ENCODE results near the gene NEU1. TPM values are rescaled to one million over a fixed set of nuclear protein-coding genes. Genes with fewer than 3 reads are reported as not detected.

NEU1 gene
- polyA plus RNA-seq, 3 donors from 2014 or later, result 37.5 to 44.9 (median 40.5) TPM

Other genes starting within 250 kb of the NEU1 start
- 10 to 100 TPM in 2 of 3 donors, 1 to 10 TPM in 1; 6.6 to 44.1 (median 40.3) TPM for gene AIF1, start 247.6 kb downstream of the NEU1 start, polyA plus RNA-seq
- gene PRRC2A, start 242.1 kb downstream of the NEU1 start, polyA plus RNA-seq, result 10 to 100 TPM in 1 of 3 donors, 1 to 10 TPM in 1, not detected in 1; 2.3 to 13.4 TPM
- 10 to 100 TPM in 2 of 3 donors, 1 to 10 TPM in 1; 8.5 to 22.7 (median 16.2) TPM for gene BAG6, start 210.2 kb downstream of the NEU1 start, polyA plus RNA-seq
- 1 to 10 TPM; 1.8 to 5.7 (median 3.9) TPM for gene APOM, start 206.9 kb downstream of the NEU1 start, polyA plus RNA-seq
- 10 to 100 TPM; 23.6 to 41.6 (median 26.3) TPM for gene C6orf47, start 202.0 kb downstream of the NEU1 start, polyA plus RNA-seq
- gene GPANK1, start 197.8 kb downstream of the NEU1 start, polyA plus RNA-seq, result 10 to 100 TPM; 17.2 to 29.3 (median 22.9) TPM
- 100 to 1,000 TPM; 253 to 291 (median 289) TPM for gene CSNK2B, start 196.7 kb downstream of the NEU1 start, polyA plus RNA-seq
- 1 to 10 TPM in 1 of 3 donors, under 1 TPM in 2; 0.44 to 1.8 (median 0.47) TPM for gene LY6G5B, start 192.8 kb downstream of the NEU1 start, polyA plus RNA-seq
- 1 to 10 TPM; 4.6 to 9.7 (median 6.1) TPM for gene LY6G5C, start 181.8 kb downstream of the NEU1 start, polyA plus RNA-seq
- 10 to 100 TPM; 43.6 to 53.7 (median 47.0) TPM for gene ABHD16A, start 159.5 kb downstream of the NEU1 start, polyA plus RNA-seq
- gene LY6G6F, start 156.0 kb downstream of the NEU1 start, polyA plus RNA-seq, result 1 to 10 TPM in 1 of 3 donors, not detected in 2; 2.5 TPM
- gene LY6G6D, start 147.5 kb downstream of the NEU1 start, polyA plus RNA-seq, result not detected
- not detected for gene LY6G6C, start 141.1 kb downstream of the NEU1 start, polyA plus RNA-seq
- gene MPIG6B, start 139.4 kb downstream of the NEU1 start, polyA plus RNA-seq, result 10 to 100 TPM in 1 of 3 donors, 1 to 10 TPM in 2; 2.6 to 10.9 (median 6.3) TPM
- gene DDAH2, start 133.5 kb downstream of the NEU1 start, polyA plus RNA-seq, result 100 to 1,000 TPM in 1 of 3 donors, 10 to 100 TPM in 2; 58.5 to 112 (median 74.9) TPM
- 1,000 to 10,000 TPM; 1,179 to 1,674 (median 1,350) TPM for gene CLIC1, start 126.3 kb downstream of the NEU1 start, polyA plus RNA-seq
- 1 to 10 TPM in 2 of 3 donors, not detected in 1; 2.1 to 2.5 TPM for gene MSH5, start 122.8 kb downstream of the NEU1 start, polyA plus RNA-seq
- not detected for gene SAPCD1, start 100.2 kb downstream of the NEU1 start, polyA plus RNA-seq
- 1 to 10 TPM in 1 of 3 donors, under 1 TPM in 2; 0.21 to 1.8 (median 0.93) TPM for gene VWA7, start 85.5 kb downstream of the NEU1 start, polyA plus RNA-seq
- gene VARS1, start 67.1 kb downstream of the NEU1 start, polyA plus RNA-seq, result 10 to 100 TPM; 26.5 to 44.6 (median 28.8) TPM
- 10 to 100 TPM; 77.7 to 97.1 (median 94.6) TPM for gene LSM2, start 55.9 kb downstream of the NEU1 start, polyA plus RNA-seq
- gene HSPA1L, start 47.5 kb downstream of the NEU1 start, polyA plus RNA-seq, result 1 to 10 TPM in 2 of 3 donors, under 1 TPM in 1; 0.70 to 3.8 (median 2.4) TPM
- gene HSPA1A, start 47.3 kb downstream of the NEU1 start, polyA plus RNA-seq, result 10 to 100 TPM in 2 of 3 donors, 1 to 10 TPM in 1; 9.7 to 81.3 (median 22.5) TPM
- 1 to 10 TPM; 1.5 to 3.2 (median 1.9) TPM for gene HSPA1B, start 35.1 kb downstream of the NEU1 start, polyA plus RNA-seq
- not detected for gene SLC44A4, start 16.2 kb upstream of the NEU1 start, polyA plus RNA-seq
- gene EHMT2, start 34.9 kb upstream of the NEU1 start, polyA plus RNA-seq, result 10 to 100 TPM; 18.8 to 52.1 (median 21.5) TPM
- gene ZBTB12, start 39.3 kb upstream of the NEU1 start, polyA plus RNA-seq, result not detected
- gene C2, start 64.9 kb upstream of the NEU1 start, polyA plus RNA-seq, result under 1 TPM in 1 of 3 donors, not detected in 2; 0.74 TPM
- gene CFB, start 83.3 kb upstream of the NEU1 start, polyA plus RNA-seq, result under 1 TPM in 1 of 3 donors, not detected in 2; 0.27 TPM
- 10 to 100 TPM; 73.3 to 84.6 (median 76.9) TPM for gene NELFE, start 96.2 kb upstream of the NEU1 start, polyA plus RNA-seq
- gene SKIC2, start 96.4 kb upstream of the NEU1 start, polyA plus RNA-seq, result 10 to 100 TPM; 14.1 to 20.6 (median 19.3) TPM
- gene DXO, start 109.3 kb upstream of the NEU1 start, polyA plus RNA-seq, result 10 to 100 TPM in 2 of 3 donors, 1 to 10 TPM in 1; 9.2 to 19.5 (median 17.2) TPM
- gene C4A, start 119.2 kb upstream of the NEU1 start, polyA plus RNA-seq, result not detected
- gene C4B, start 152.0 kb upstream of the NEU1 start, polyA plus RNA-seq, result under 1 TPM in 1 of 3 donors, not detected in 2; 0.67 TPM
- gene CYP21A2, start 175.6 kb upstream of the NEU1 start, polyA plus RNA-seq, result under 1 TPM in 1 of 3 donors, not detected in 2; 0.10 TPM
- not detected for gene TNXB, start 246.5 kb upstream of the NEU1 start, polyA plus RNA-seq

Measured in immature natural killer cell (primary cell).